Epidermal melanocyte (primary cell): ENCODE results near the gene C6orf15.

Source experiments
- DNase-seq: peaks from one replicate; pipeline ENCODE4 v3.0.0; 2011; ENCODE audit warnings: low spot score; ENCODE audit not compliant: insufficient read length

The C6orf15 gene

GRCh38 chr6:31130751-31131150, 18.4 kb upstream of the C6orf15 start:
- no peak for DNase-seq

GRCh38 chr6:31129130-31129529, 16.8 kb upstream of the C6orf15 start:
- DNase-seq, result no peak

- peak; percentile 31 for DNase-seq
Observed at GRCh38 chr6:31128093-31128676, 15.8 kb upstream of the C6orf15 start.

GRCh38 chr6:31126396-31127175, 14.2 kb upstream of the C6orf15 start:
- no peak for DNase-seq

GRCh38 chr6:31125586-31126363, 13.4 kb upstream of the C6orf15 start:
- DNase-seq, result no peak

GRCh38 chr6:31125162-31125561, 12.8 kb upstream of the C6orf15 start:
- no peak for DNase-seq

GRCh38 chr6:31122791-31123706, 10.7 kb upstream of the C6orf15 start:
- DNase-seq, result peak; percentile 19

GRCh38 chr6:31121131-31121790, 8.9 kb upstream of the C6orf15 start:
- DNase-seq, result no peak

GRCh38 chr6:31120151-31120915, 8.0 kb upstream of the C6orf15 start, which contains the start of gene CDSN:
Gene CDSN (minus strand): TSS chr6:31120446. CDS start chr6:31120419, 27 bp downstream.
- no peak for DNase-seq

GRCh38 chr6:31118178-31118577, 5.8 kb upstream of the C6orf15 start:
- DNase-seq, result no peak

- DNase-seq, result no peak
Observed at GRCh38 chr6:31116661-31117385, 4.4 kb upstream of the C6orf15 start.

GRCh38 chr6:31115941-31116560, 3.7 kb upstream of the C6orf15 start:
- no peak for DNase-seq

GRCh38 chr6:31114970-31115849, 2.8 kb upstream of the C6orf15 start:
- DNase-seq, result no peak

GRCh38 chr6:31114541-31114878, 2.1 kb upstream of the C6orf15 start, which contains the start of gene PSORS1C1:
Gene PSORS1C1 (plus strand): TSS chr6:31114800. CDS start chr6:31129633, 14,833 bp downstream.
- DNase-seq, result peak; percentile 59

GRCh38 chr6:31113861-31114540, 1.6 kb upstream of the C6orf15 start:
- peak; percentile 36 for DNase-seq

GRCh38 chr6:31111712-31112111, 663 bp downstream of the C6orf15 start:
- no peak for DNase-seq
